Duodenal mucosa (tissue), 2 donors: ENCODE data around the gene LYPLA2.

Experiments used
- H3K27ac ChIP-seq: one replicate; pipeline ENCODE4 v1.7.0; 2013; ENCODE audit warnings: low read depth, low read length
- H3K27me3 ChIP-seq, 2 donors: one replicate each; pipeline ENCODE4 v1.7.0; 2013; ENCODE audit warnings: low read length in 2 of 2, control low read depth in 1 of 2; ENCODE audit not compliant: insufficient read depth in 2 of 2, control insufficient read depth in 1 of 2
- H3K36me3 ChIP-seq, 2 donors: one replicate each; pipeline ENCODE4 v1.7.0; 2013; ENCODE audit warnings: low read length in 2 of 2, control low read depth in 1 of 2; ENCODE audit not compliant: insufficient read depth in 2 of 2, control insufficient read depth in 1 of 2
- H3K4me1 ChIP-seq, 2 donors: one replicate each; pipeline ENCODE4 v1.7.0; 2013; ENCODE audit warnings: low read length in 2 of 2, control low read depth in 1 of 2; ENCODE audit not compliant: insufficient read depth in 2 of 2, control insufficient read depth in 1 of 2
- H3K4me3 ChIP-seq, 2 donors: one replicate each; pipeline ENCODE4 v1.7.0; 2013; ENCODE audit warnings: low read length in 2 of 2, low read depth in 1 of 2
- H3K9ac ChIP-seq, 2 donors: one replicate each; pipeline ENCODE4 v1.7.0; 2013; ENCODE audit warnings: low read length in 2 of 2, low read depth in 1 of 2
- H3K9me3 ChIP-seq, 2 donors: one replicate each; pipeline ENCODE4 v1.7.0; 2013; ENCODE audit warnings: low read length in 2 of 2, control low read depth in 1 of 2; ENCODE audit not compliant: control insufficient read depth in 1 of 2

The LYPLA2 gene

DNA sequence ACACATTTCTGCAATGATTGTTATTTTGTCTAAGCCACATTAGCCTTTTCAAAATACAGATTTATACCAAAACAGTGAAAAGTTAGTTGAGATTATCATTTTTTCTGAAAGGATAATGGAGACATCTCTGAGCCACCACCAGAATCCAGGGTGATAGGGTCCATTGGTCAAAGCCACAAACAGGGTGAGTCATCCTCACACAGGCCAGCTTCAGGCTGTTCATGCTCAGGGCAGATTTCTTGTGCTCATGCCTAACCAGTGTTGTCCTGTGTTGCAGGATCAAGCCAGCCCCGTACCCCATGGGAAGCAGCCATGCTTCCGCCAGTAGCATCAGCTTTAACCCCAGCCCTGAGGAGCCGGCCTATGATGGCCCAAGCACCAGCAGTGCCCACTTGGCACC, 34.3 kb upstream of the LYPLA2 start:
- H3K4me1 ChIP-seq: no peaks in the 10 kb centered on the region
- no peak overlapping the region for H3K9ac ChIP-seq
- H3K27me3 ChIP-seq: no peaks in the 10 kb centered on the region
- H3K4me3 ChIP-seq: no peak overlapping the region
- peaks cover 77 to 97% of the 10 kb centered on the region in 2 donors for H3K36me3 ChIP-seq
- no peak overlapping the region for H3K27ac ChIP-seq
- no peaks in the 10 kb centered on the region for H3K9me3 ChIP-seq

DNA sequence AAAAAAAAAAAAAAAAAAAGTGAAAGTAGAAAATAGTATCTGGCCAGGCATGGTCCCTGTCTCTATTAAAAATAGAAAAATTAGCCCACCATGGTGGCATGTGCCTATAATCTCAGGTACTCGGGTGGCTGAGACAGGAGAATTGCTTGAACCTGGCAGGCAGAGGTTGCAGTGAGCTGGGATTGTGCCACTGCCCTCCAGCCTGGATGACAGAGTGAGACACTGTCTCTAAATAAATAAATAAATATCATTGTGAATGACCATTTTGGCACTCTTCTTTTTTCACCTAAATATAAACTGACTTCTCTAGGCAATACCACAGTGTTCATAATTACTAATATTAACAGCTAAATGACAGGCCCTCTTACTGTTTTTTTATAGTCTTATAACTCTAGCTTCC, 33.1 kb upstream of the LYPLA2 start:
- Histone ChIP-seq H3K9me3 (no peaks in the 10 kb centered on the region), H3K4me1 (no peaks in the 10 kb centered on the region), H3K9ac (no peak overlapping the region), H3K27ac (no peak overlapping the region), H3K27me3 (no peaks in the 10 kb centered on the region), H3K4me3 (no peak overlapping the region), H3K36me3 (peaks cover 70 to 91% of the 10 kb centered on the region in 2 donors)

DNA sequence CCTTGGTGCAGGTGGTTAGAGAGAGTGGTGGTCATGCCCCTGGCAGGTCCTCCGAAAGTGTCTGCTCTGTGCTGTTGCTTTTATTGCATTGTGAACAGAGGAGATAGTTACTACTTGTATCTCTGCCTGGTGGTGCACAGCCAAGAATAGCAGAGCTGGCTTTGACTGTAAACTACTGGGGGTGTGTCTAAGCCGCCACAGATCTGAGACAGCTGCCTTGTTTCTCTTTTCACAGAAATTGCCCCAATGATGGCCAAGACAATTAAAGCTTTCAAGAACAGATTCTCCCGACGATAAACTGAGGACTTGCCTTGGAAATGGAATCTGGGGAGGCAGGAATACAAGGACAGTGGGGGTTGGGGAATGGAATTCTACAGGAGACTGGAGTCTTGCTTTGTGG, 31.7 kb upstream of the LYPLA2 start:
- H3K4me1 ChIP-seq: no peaks in the 10 kb centered on the region
- peaks cover 55 to 84% of the 10 kb centered on the region in 2 donors for H3K36me3 ChIP-seq
- no peak overlapping the region for H3K9ac ChIP-seq
- H3K27ac ChIP-seq: no peak overlapping the region
- no peaks in the 10 kb centered on the region for H3K9me3 ChIP-seq
- H3K4me3 ChIP-seq: no peak overlapping the region
- H3K27me3 ChIP-seq: no peaks in the 10 kb centered on the region

DNA sequence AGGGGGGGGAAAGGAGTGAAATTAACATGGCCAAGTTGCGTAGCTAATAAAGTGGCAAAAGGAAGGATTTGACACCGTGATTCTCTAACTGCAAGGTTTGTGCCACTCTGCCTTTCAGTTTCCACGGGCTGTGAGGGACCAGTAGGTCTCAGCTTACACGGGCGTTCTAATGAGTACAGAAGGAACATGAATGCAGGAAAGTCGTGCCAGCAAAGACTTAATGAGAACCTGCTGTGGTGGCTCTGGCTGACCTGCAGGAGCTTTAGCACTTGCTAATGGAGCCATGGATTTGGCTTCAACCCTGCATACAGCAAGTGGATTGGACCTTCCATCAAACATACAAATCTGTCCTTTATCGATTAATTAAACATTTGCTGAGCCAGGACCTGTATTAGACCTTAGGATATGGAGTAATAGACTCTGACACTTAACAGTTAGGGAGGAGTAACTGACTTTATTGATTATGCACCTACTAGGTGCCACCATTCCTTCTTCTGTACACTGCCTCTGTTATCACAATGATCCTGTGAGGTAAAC, 27.8 kb upstream of the LYPLA2 start:
- Histone ChIP-seq H3K4me1 (no peaks in the 10 kb centered on the region), H3K9ac (no peak overlapping the region), H3K9me3 (no peaks in the 10 kb centered on the region), H3K27me3 (no peaks in the 10 kb centered on the region), H3K36me3 (peaks cover 36 to 62% of the 10 kb centered on the region in 2 donors), H3K4me3 (no peak overlapping the region), H3K27ac (no peak overlapping the region)

DNA sequence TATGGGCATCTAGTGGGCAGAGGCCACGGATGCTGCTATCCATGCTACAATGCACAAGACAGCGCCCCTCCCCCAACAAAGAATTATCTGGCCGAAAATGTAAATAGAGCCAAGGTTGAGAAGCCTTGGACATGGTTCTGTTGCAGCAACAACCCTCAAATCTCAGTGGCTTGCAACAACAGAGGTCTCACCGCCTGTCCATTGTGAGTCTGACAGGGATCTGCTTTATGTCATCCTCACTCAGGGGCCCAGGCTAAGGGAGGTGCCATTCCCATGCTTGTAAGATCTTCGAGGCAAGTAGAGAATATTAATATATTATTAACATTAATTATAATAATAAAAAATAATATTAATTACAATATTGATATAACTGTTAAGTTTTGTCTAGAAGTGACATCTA, 22.2 kb upstream of the LYPLA2 start:
- H3K9ac ChIP-seq: no peak overlapping the region
- H3K9me3 ChIP-seq: no peaks in the 10 kb centered on the region
- peaks cover 0 to 3% of the 10 kb centered on the region in 2 donors for H3K4me1 ChIP-seq
- H3K27ac ChIP-seq: no peak overlapping the region
- H3K4me3 ChIP-seq: no peak overlapping the region
- peaks cover 6 to 26% of the 10 kb centered on the region in 2 donors for H3K36me3 ChIP-seq
- no peaks in the 10 kb centered on the region for H3K27me3 ChIP-seq

DNA sequence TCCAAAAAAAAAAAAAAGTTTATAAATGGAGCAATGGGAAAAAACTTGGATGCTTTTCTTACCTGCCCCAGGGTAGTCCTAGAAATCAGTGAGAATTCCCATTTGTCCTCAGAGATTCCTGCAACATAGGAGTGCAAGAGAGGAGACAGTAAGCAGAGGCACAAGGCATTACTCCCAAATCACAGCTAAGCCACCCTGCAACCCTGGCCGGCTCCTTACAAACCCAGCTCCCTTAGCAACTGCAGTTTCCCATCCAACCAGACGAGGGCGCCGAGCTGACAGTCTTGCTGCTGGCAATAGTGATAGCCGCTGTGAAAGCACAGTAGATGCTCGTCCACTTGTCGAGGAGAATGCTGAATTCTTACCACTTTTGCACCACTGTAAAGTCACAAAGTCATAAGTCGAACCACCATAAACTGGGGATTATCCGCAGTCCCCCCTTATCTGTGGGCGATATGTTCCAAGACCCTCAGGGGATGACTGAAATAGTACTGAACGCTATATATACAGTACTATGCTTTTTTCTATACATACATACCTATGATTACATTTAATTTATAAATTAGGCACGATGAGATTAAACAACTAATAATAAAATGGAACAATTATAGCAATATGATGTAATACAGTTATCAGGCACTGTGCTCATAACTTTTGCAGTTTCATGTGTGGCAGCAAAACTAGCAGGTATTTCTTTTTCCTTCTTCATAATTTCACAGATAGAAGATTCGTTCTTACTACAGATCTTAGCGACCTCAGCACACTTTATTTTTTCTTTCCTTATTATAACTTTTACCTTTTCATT, 18.7 kb upstream of the LYPLA2 start:
- Histone ChIP-seq H3K4me3 (no peak overlapping the region), H3K9ac (no peak overlapping the region), H3K36me3 (peaks cover 6 to 10% of the 10 kb centered on the region in 2 donors), H3K27me3 (no peaks in the 10 kb centered on the region), H3K4me1 (peaks cover 0 to 6% of the 10 kb centered on the region in 2 donors), H3K9me3 (no peaks in the 10 kb centered on the region), H3K27ac (no peak overlapping the region)

DNA sequence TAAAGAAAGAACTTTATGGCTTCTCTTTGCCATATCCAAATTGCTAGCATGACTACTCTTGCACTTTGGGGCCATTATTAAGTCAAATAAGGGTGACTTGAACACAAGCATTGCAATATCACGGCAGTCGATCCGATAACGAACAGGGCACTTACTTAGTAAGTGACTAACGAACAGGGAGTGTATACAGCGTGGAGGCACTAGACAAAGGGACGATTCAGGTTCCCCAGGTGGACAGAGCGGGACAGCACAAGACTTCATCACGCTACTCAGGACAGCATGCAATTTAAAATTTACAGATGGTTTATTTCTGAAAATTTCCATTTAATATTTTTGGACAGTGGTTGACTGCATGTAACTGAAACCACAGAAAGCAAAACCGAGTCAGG, 18.1 kb upstream of the LYPLA2 start:
- Histone ChIP-seq H3K4me3 (no peak overlapping the region), H3K4me1 (peaks cover 0 to 12% of the 10 kb centered on the region in 2 donors), H3K36me3 (peaks cover 2 to 10% of the 10 kb centered on the region in 2 donors), H3K9me3 (no peaks in the 10 kb centered on the region), H3K9ac (no peak overlapping the region), H3K27ac (no peak overlapping the region), H3K27me3 (no peaks in the 10 kb centered on the region)

DNA sequence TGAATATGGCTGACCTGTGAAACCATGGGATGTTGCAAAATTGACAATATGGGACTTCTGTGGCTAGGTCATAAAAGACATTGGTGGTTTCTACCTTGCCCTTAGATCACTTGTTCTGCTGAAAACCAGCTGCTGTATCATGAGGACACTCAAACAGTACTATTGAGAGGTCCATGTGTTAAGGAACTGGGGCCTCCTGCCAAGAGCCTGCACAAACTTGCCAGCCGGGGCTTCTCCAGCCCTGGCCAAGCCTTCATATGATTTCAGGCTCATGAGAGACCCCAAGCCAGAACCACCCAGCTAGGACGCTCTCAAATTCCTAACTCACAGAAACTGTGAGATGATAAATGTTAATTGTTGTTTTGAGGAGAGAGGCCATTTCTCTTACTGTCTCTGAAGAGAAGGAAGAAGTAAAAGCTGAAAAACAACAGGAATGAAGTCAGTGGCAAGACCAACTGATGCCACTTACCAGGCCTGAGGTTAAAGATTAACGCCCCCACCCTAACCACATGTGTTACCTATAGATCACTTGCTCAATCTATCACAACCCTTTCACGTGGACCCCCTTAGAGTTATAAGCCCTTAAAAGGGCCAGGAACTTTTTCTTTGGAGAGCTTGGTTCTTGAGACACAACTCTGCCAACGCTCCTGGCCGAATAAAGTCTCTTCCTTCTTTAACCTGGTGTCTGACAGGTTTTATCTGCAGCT, 16.6 kb upstream of the LYPLA2 start:
- no peak overlapping the region for H3K27ac ChIP-seq
- no peak overlapping the region for H3K4me3 ChIP-seq
- peaks cover 0 to 2% of the 10 kb centered on the region in 2 donors for H3K36me3 ChIP-seq
- H3K4me1 ChIP-seq: peaks cover 6 to 20% of the 10 kb centered on the region in 2 donors
- H3K9me3 ChIP-seq: no peaks in the 10 kb centered on the region
- no peak overlapping the region for H3K9ac ChIP-seq
- no peaks in the 10 kb centered on the region for H3K27me3 ChIP-seq

DNA sequence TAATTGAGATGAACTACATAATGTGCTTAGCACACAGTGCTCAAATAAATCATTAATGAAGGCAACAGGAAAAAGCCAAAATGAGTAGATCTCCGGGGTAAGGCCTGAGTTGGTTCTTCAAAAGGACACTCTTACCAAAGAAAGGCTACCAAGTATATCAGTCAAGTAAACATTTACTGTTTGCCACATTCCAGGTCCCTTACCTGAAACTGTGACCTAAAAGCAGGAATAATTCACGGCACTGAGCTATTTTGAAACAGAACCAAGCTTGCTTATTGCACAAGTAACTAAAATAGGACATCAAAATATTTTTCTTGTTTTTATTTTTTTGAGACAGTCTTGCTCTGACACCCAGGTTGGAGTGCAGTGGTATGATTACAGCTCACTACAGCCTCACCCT, 14.7 kb upstream of the LYPLA2 start:
- Histone ChIP-seq H3K27me3 (no peaks in the 10 kb centered on the region), H3K4me3 (no peak overlapping the region), H3K9me3 (no peaks in the 10 kb centered on the region), H3K36me3 (peaks cover 0 to 4% of the 10 kb centered on the region in 2 donors), H3K9ac (no peak overlapping the region), H3K4me1 (peaks cover 15 to 26% of the 10 kb centered on the region in 2 donors), H3K27ac (no peak overlapping the region)
